GM18505 (cell line): ENCODE measurements around the gene CLEC7A.

Source experiments
- ATAC-seq: cut with Tn5 transposase; IDR thresholded peaks from one replicate; pipeline ENCODE4 v1.9.1; 2021; ENCODE audit not compliant: unreplicated experiment
- POLR2A ChIP-seq: IDR thresholded peaks from 4 replicates; pipeline ENCODE4 v1.6.1; 2011; ENCODE audit warnings: borderline replicate concordance; ENCODE audit not compliant: insufficient read depth, insufficient read length; ENCODE audit errors: extremely low read depth

The CLEC7A gene

GRCh38 chr12:10128687-10129086 lies 1.3 kb downstream of the CLEC7A start:
- TF ChIP-seq POLR2A, result no peak
- ATAC-seq, result no peak

DNA sequence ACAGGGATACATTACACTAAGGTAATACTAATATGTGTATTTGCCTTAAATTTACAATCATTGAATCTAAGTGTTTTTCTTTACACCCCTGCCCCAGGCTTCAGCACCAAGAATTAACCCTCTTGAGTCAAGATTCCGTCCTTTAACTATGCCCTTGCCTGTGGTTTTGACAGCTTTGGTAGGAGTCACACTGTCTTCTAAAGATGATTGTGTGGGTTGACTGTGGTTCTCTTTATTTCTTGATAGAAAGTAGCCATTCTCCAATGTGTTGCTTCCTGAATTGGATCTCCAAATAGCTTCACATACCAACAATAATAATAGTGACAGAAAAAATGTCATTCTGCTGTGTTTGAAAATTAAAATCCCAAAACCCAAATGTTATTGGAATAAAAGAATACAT lies 3.6 kb downstream of the CLEC7A start:
- TF ChIP-seq POLR2A, result no peak
- ATAC-seq, result no peak

GRCh38 chr12:10122689-10123088 lies 7.3 kb downstream of the CLEC7A start:
- TF ChIP-seq POLR2A, result no peak
- no peak for ATAC-seq

DNA sequence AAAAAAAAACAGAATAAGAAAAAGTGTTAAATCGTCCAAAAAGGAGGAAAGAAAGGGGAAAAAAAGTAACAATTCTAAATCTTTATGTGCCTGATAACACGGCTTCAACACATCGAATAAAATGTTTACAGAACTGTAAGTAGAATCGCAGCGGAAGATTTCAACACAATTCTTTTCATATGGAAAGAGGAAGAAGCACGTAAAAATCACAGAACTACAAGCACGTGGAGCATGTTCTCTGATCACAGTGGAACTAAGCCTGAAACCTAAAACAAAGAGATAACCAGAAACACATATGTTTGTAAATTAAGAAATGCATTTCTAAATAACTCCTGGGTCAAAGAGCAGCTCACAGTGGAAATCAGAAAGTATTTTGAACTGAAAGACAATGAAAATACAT lies 8.7 kb downstream of the CLEC7A start:
- TF ChIP-seq POLR2A, result no peak
- ATAC-seq, result no peak

DNA sequence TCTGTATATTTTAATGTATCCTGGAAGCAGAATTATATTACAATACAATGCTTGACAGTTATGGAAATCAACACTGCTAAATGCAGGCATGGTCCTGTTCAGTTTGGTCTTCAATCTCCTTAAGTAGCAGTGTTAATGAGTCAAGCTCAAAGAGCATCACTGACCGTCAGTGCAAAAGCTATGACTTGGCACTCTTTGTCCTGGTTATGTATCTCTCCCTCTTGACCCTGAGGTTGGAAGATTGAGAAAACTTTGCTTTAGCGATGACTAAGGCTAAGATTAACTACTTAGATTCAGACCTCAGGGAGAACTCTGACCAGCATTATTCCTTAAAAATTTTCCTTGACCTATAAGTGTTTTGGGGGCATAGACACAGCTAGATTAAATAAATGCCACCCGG lies 10.9 kb downstream of the CLEC7A start:
- no peak for TF ChIP-seq POLR2A
- no peak for ATAC-seq

DNA sequence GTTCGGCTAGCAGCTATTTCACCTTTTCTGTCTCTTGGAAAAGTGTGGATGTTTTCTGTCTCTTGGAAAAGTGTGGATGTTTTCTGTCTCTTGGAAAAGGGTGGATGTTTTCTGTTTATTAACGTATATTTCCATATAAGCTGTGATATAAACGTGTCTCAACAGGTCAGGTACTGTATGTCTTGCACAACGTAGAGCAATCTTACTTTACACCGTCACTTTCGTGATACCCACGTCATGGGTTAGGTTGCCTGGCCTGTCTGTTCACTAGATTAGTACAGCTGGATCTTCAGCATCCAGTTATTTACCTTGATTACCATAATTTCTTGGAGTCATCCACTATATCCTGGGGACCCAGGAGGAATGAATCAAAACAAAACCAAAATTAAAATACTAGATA lies 14.1 kb downstream of the CLEC7A start:
- TF ChIP-seq POLR2A, result no peak
- ATAC-seq, result no peak

- no peak for ATAC-seq
- no peak for TF ChIP-seq POLR2A
These were observed 14.7 kb downstream of the CLEC7A start for GRCh38 chr12:10115311-10115710.

GRCh38 chr12:10113920-10114319 lies 16.1 kb downstream of the CLEC7A start:
- no peak for ATAC-seq
- TF ChIP-seq POLR2A, result no peak

DNA sequence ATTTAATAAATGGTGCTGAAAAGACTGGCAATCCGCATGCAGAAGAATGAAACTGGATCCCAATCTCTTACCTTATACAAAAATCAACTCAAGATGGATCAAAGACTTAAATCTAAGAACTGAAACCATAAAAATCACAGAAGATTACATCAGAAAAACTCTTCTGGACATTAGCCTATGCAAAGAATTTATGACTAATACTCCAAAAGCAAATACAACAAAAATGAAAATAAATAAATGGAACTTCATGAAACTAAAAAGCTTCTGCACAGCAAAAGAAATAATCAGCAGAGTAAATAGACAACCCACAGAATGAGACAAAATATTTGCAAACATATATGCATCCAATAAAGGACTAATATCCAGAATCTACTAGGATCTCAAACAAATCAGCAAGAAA lies 16.9 kb downstream of the CLEC7A start:
- no peak for ATAC-seq

DNA sequence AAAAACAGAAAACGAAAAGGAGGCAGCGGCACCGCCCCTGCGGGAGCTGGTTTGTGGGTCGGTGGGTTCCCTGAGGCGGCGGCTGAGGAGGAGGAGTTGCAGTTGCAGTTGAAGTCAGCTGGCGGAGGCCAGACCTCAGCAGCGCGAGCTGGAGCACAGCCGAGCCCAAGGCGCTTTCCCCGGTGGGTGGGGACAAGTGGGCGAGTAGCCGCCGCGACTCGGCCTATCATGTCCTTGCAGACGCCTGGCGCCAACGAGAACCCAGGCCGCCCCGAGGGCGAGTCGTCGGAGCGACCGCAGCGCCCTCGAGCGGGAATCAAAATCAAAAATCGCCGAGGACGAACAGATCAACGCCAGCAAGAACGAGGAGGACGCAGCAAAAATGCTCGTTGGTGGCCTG lies 18.5 kb downstream of the CLEC7A start:
- ATAC-seq, result no peak
- TF ChIP-seq POLR2A, result no peak

More for the DNA sequence above, 16.9 kb downstream of the CLEC7A start:
- TF ChIP-seq POLR2A, result no peak

DNA sequence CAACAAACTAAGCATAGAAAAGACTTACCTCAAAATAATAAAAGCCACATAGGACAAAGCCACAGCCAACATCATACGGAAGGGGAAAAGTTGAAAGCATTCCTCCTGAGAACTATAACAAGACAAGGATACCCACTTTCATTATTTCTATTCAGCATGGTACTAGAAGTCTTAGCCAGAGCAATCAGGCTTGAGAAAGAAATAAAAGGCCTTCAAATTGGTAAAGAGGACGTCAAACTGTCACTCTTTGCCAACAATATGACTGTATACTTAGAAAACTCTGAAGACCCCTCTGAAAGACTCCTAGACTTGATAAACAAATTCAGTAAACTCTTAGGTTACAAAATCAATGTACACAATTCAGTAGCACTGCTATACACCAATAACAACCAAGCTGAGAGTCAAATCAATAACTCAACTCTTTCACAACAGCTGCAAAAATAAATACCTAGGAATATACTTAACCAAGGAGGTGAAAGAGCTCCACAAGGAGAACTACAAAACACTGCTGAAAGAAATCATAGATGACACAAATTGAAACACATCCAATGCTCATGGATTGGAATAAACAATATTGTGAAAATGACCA lies 19.6 kb downstream of the CLEC7A start:
- no peak for ATAC-seq
- no peak for TF ChIP-seq POLR2A

DNA sequence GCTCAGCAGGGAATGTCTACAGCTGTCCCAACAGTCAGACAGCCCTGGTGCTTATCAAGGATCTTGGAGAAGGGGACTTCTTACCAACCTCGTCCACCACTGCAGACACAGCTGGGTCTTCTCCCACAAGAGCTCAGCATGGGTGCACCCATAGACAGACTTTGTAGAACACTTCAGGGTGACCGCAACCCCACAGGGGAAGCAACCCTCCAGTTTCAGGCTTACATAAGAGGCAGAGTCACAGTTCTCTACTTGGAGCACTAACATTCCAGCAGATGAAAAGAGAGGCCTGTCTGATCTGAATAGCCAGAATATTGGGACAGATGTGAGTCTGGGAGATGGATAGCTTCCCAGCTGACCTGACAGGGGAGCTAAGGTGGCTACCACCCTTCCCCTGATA lies 27.7 kb downstream of the CLEC7A start:
- ATAC-seq, result no peak
- no peak for TF ChIP-seq POLR2A

DNA sequence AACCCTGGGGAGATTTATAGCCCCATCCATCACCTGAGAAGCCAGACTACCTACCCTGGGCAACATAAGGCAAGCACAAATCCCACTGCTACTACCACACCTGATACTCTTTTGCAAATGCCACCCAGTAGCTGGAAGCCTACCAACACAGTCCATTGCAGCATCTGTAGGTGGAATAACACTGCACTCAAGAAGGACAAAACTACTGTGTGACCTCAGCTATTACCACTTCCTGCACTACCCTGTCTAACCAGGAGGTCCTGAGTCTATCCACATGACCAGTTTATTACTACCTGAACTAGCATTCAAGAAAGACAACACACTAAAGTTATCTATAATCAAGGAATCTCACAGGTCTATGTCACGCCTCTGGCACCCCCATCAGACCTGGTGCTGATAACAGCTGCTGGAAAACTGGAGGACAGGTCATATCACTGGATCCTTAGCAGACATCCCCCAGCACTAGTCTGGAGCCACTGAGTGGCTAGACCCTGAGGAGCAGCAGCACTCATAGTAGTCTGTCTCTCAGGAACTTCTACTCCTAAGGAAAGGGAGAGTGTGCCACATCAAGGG lies 28.3 kb downstream of the CLEC7A start:
- no peak for TF ChIP-seq POLR2A
- no peak for ATAC-seq

DNA sequence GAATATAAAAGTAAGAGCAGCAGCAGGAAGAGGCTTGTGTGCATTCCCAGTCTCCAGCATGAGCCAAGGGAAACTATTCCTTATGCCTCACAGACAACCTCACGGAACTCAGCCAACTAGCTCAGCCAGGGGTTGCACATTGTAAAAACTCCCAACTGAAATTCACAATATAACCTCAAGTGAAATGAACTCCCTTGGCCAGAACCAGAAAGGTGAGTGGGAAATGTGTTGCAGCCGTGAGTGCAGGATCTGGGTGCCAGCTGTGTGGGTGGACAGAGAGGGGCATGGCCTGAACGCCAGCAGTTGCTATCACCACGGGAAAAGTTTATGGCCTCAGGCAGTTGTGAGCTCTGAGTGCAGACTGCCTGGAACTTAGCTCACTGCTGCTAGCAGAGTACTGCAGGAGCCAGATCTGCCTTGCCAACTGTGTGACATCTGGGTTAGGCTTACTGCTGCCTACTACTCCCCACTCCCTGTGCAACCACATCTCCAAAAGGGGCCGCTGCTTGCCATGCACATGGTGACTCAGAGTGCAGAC lies 28.9 kb downstream of the CLEC7A start:
- no peak for TF ChIP-seq POLR2A
- ATAC-seq, result no peak
